ENCODE measurements around the gene STK10.

DNA sequence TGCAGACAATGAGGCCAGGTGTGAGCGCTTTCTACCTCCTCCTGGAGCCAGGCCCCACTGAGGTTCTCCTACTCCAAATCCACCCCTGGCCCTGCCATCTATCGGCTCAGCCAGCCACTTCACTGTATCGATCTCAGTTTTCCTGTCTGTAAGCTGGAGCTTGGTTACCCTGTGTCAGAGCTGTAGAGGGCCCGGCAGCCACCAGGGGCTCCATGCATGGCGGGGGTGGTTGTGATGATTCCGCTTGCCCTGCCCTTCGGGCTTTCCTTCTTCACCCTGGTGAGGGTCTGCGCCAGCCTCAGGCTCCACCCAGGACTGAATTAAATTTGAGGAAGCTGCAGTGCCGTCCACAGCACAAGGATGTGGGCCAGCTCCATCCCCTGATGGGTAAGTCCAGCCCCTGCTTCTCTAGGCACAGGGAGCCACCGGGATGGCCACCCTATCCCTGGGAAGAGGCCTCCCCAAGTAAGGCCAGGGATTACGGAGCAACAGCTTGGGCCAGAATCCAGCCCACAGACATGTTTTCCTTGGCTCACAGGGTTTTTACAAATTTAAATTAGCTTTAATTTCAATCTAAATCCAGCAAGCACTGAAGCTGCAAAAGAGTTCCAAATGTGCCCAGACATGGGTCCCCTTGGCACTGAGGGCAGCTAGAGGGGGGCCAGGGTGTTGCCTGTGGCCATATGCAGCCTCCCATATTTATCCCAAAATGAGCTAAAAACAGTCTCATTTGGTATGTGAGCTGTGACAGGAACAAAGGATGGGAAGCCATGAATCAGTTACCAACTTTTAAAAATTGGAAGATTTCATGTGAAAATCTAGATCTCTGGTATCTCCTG, 92.4 kb downstream of the STK10 start:
- TF ChIP-seq EZH2 (IDR thresholded peaks at IDR 0.05), result no peak
- no peak for TF ChIP-seq POLR2AphosphoS5 (IDR thresholded peaks at IDR 0.05; ENCODE audit: borderline replicate concordance, low read depth, low read length)
- TF ChIP-seq FOXP2 (optimal IDR thresholded peaks at IDR 0.05; ENCODE audit: control extremely low read depth, extremely low read length, insufficient read depth), result no peak

Data from SK-N-MC (cell line).